Esophagus squamous epithelium (tissue), 4 donors: ENCODE results near the gene ASIC2.

Experiments
- POLR2A ChIP-seq, 4 donors: fragments of 450-650 bp; IDR thresholded peaks; one replicate each; pipeline ENCODE4 v1.6.1; 2017; ENCODE audit warnings: antibody characterized with exemption in 4 of 4, mild to moderate bottlenecking in 4 of 4, moderate library complexity in 3 of 4
- TF ChIP-seq, protein P1 (sequence below), 6 experiments: fragments of 450-650 bp in 4 of 6; fragments of 200-600 bp in 2 of 6; sonication (generic) in 2 of 6; IDR thresholded peaks; one replicate each; pipeline ENCODE4 v1.5.1; 2016 to 2019; ENCODE audit warnings: antibody characterized with exemption in 6 of 6, mild to moderate bottlenecking in 4 of 6, moderate library complexity in 4 of 6

DNA sequence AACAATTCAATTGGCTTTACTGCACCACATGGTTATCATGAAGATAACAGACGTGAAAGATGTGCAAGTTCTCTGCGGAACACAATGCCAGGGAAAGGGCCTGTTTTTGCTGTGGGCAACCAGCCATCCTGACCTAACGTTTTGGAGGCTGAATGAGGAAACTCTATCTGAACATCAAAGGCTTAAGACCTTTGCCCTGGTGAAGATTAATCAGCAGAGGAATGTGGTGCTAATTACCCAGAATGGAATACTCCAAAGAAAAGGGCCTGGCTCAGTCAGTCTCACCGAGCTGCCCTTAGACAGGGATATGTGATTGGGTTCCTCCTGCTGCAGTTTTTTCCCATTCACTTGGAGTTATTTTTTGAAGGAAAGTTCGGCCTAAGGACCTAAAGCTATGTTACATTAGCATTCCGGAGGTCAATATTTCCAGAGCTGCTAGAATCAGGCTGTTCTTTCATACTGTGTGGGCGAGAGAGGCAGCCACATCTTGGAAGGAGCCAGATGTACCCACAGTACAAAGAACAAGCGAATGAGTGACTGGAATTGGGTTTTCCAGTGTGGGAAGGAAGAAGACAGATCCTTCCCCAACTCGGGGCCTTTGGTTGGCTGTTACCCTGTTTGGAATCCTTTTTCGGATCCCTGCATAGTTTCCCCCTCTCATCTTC is 15.5 kb downstream of the ASIC2 start:
- TF ChIP-seq, protein P1, sequence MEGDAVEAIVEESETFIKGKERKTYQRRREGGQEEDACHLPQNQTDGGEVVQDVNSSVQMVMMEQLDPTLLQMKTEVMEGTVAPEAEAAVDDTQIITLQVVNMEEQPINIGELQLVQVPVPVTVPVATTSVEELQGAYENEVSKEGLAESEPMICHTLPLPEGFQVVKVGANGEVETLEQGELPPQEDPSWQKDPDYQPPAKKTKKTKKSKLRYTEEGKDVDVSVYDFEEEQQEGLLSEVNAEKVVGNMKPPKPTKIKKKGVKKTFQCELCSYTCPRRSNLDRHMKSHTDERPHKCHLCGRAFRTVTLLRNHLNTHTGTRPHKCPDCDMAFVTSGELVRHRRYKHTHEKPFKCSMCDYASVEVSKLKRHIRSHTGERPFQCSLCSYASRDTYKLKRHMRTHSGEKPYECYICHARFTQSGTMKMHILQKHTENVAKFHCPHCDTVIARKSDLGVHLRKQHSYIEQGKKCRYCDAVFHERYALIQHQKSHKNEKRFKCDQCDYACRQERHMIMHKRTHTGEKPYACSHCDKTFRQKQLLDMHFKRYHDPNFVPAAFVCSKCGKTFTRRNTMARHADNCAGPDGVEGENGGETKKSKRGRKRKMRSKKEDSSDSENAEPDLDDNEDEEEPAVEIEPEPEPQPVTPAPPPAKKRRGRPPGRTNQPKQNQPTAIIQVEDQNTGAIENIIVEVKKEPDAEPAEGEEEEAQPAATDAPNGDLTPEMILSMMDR (IDR thresholded peaks at IDR 0.05): no peak
- TF ChIP-seq POLR2A (IDR thresholded peaks at IDR 0.05): no peak
